K562 (cell line): ENCODE data around the gene FAM200A. TPM values are rescaled to one million over a fixed set of nuclear protein-coding genes. Genes with fewer than 3 reads are reported as not detected.

Experiments used
- ATF4 ChIP-seq: fragments of 450-650 bp; formaldehyde crosslinking; IDR thresholded peaks from 2 replicates; pipeline ENCODE4 v1.4.0; 2022; ENCODE audit warnings: mild to moderate bottlenecking, moderate library complexity
- CBX8 ChIP-seq: fragments of 200-600 bp; sonication (generic); IDR thresholded peaks from 2 replicates; pipeline ENCODE4 v1.6.1; 2012; ENCODE audit warnings: borderline replicate concordance, mixed run types, low read depth, mild to moderate bottlenecking, moderate library complexity, mixed read lengths, low read length, control low read depth, inconsistent platforms; ENCODE audit not compliant: poor library complexity, severe bottlenecking; ENCODE audit errors: extremely low read depth
- DDX20 ChIP-seq: fragments of 450-650 bp; IDR thresholded peaks from 2 replicates; pipeline ENCODE4 v1.6.1; 2016; ENCODE audit warnings: missing genetic modification characterization, low read depth, mild to moderate bottlenecking, missing compliant biosample characterization, moderate library complexity
- ELF2 ChIP-seq: fragments of 250-450 bp; sonication (Bioruptor Pico); IDR thresholded peaks from 2 replicates; pipeline ENCODE4 v1.5.0; 2021; ENCODE audit warnings: mild to moderate bottlenecking
- FIP1L1 ChIP-seq: fragments of 200-400 bp; formaldehyde crosslinking; IDR thresholded peaks from 2 replicates; pipeline ENCODE4 v1.6.1; 2018; ENCODE audit warnings: mild to moderate bottlenecking, low read depth, low read length; ENCODE audit not compliant: poor library complexity, severe bottlenecking
- FOXA1 ChIP-seq: fragments of 450-650 bp; IDR thresholded peaks from 2 replicates; pipeline ENCODE4 v1.6.1; 2016; ENCODE audit warnings: mild to moderate bottlenecking, borderline replicate concordance
- GABPA ChIP-seq: fragments of 200-800 bp; sonication (Bioruptor generic); conservative IDR thresholded peaks from 2 replicates; pipeline ENCODE4 v1.6.1; 2016; ENCODE audit warnings: low read depth, missing genetic modification characterization, missing compliant biosample characterization
- HDAC1 ChIP-seq, 2 experiments: fragments of 450-650 bp; IDR thresholded peaks; 2 replicates each; pipeline ENCODE4 v1.6.1; 2016 to 2017; ENCODE audit warnings: inconsistent platforms in 1 of 2, mild to moderate bottlenecking in 1 of 2, moderate library complexity in 1 of 2
- HDAC2 ChIP-seq: fragments of 450-650 bp; IDR thresholded peaks from 2 replicates; pipeline ENCODE4 v1.6.1; 2016; ENCODE audit warnings: mild to moderate bottlenecking
- HEY1 ChIP-seq: fragments of 250-450 bp; sonication (Bioruptor Pico); IDR thresholded peaks from 2 replicates; pipeline ENCODE4 v1.5.0; 2020; ENCODE audit warnings: mild to moderate bottlenecking, moderate library complexity, borderline replicate concordance
- KDM5B ChIP-seq: fragments of 200-600 bp; sonication (generic); IDR thresholded peaks from 2 replicates; pipeline ENCODE4 v1.6.1; 2012; ENCODE audit warnings: low read depth, mild to moderate bottlenecking, moderate library complexity, low read length, control low read depth, inconsistent platforms; ENCODE audit not compliant: insufficient replicate concordance
- LCOR ChIP-seq: sonication (generic); formaldehyde crosslinking; IDR thresholded peaks from 2 replicates; pipeline ENCODE4 v1.8.0; 2022; ENCODE audit warnings: mild to moderate bottlenecking, missing genetic modification reagents
- LEF1 ChIP-seq: fragments of 450-650 bp; IDR thresholded peaks from 2 replicates; pipeline ENCODE4 v1.6.1; 2016; ENCODE audit warnings: mild to moderate bottlenecking
- MBD1 ChIP-seq: fragments of 250-450 bp; sonication (Bioruptor Pico); IDR thresholded peaks from 2 replicates; pipeline ENCODE4 v1.8.0; 2022; ENCODE audit warnings: inconsistent platforms
- POLR2A ChIP-seq: fragments of 450-650 bp; conservative IDR thresholded peaks from 2 replicates; pipeline ENCODE4 v1.6.1; 2016
- POLR2G ChIP-seq: fragments of 200-400 bp; formaldehyde crosslinking; IDR thresholded peaks from 2 replicates; pipeline ENCODE4 v1.6.1; 2017; ENCODE audit warnings: low read depth, mild to moderate bottlenecking, antibody characterized with exemption, low read length, moderate library complexity
- RB1 ChIP-seq: fragments of 450-650 bp; IDR thresholded peaks from 2 replicates; pipeline ENCODE4 v1.6.1; 2017; ENCODE audit warnings: low read depth, mild to moderate bottlenecking
- RBM34 ChIP-seq: fragments of 200-400 bp; formaldehyde crosslinking; IDR thresholded peaks from 2 replicates; pipeline ENCODE4 v1.6.1; 2018; ENCODE audit warnings: low read length, borderline replicate concordance; ENCODE audit not compliant: insufficient read depth
- TBL1XR1 ChIP-seq, 2 experiments: IDR thresholded peaks; 2 replicates each; pipeline ENCODE4 v1.6.1; 2012; ENCODE audit warnings: improper control_type of control experiment in 2 of 2, low read length in 2 of 2, mild to moderate bottlenecking in 1 of 2
- TCF7 ChIP-seq: sonication (generic); IDR thresholded peaks from 2 replicates; pipeline ENCODE4 v1.6.1; 2016; ENCODE audit warnings: antibody characterized with exemption, borderline replicate concordance
- TOE1 ChIP-seq, 2 experiments: fragments of 450-650 bp in 1 of 2; sonication (generic) in 1 of 2; formaldehyde crosslinking in 1 of 2; IDR thresholded peaks; 2 replicates each; pipeline versions ENCODE4 v1.7.1 to v1.8.0; 2016 to 2022; ENCODE audit warnings: borderline replicate concordance in 2 of 2, mild to moderate bottlenecking in 2 of 2, antibody characterized with exemption in 1 of 2, inconsistent platforms in 1 of 2, low read depth in 1 of 2, missing genetic modification reagents in 1 of 2, moderate library complexity in 1 of 2
- ZBTB34 ChIP-seq: fragments of 250-450 bp; sonication (Bioruptor Pico); IDR thresholded peaks from 2 replicates; pipeline ENCODE4 v1.8.0; 2021; ENCODE audit warnings: mild to moderate bottlenecking, moderate library complexity
- ZNF224 ChIP-seq: sonication (generic); formaldehyde crosslinking; IDR thresholded peaks from 2 replicates; pipeline ENCODE4 v1.8.0; 2022; ENCODE audit warnings: mild to moderate bottlenecking, missing genetic modification reagents
- ZNF239 ChIP-seq: fragments of 250-450 bp; sonication (Bioruptor Pico); IDR thresholded peaks from 2 replicates; pipeline ENCODE4 v1.4.0; 2020; ENCODE audit warnings: mild to moderate bottlenecking
- ZNF316 ChIP-seq: fragments of 450-650 bp; IDR thresholded peaks from 2 replicates; pipeline ENCODE4 v1.6.1; 2016
- ZNF76 ChIP-seq: fragments of 250-450 bp; sonication (Bioruptor Pico); IDR thresholded peaks from 2 replicates; pipeline ENCODE4 v1.4.0; 2020; ENCODE audit warnings: mild to moderate bottlenecking, moderate library complexity, borderline replicate concordance
- ZNF830 ChIP-seq: fragments of 250-450 bp; sonication (Bioruptor Pico); IDR thresholded peaks from 2 replicates; pipeline ENCODE4 v1.5.0; 2021; ENCODE audit warnings: mild to moderate bottlenecking
- ZSCAN29 ChIP-seq: fragments of 450-650 bp; IDR thresholded peaks from 2 replicates; pipeline ENCODE4 v1.6.1; 2017
- polyA plus RNA-seq, 8 experiments: library from polyadenylated mRNA; depleted of rRNA in 4 of 8; stranded (reverse) in 5 of 8; unstranded in 3 of 8; fragments of >200 nt; fragmentation: Nextera tagmentation in 2 of 8; fragmentation: Illumina TruSeq in 1 of 8; extraction: Ambion mirVana in 2 of 8; extraction: Trizol in 1 of 8; gene quantifications; 2 replicates each; pipeline versions ENCODE4 v1.2.1 to v1.2.3, GENCODE V29; 2011 to 2014; ENCODE audit warnings: inconsistent platforms in 1 of 8, missing spikeins in 1 of 8
- total RNA-seq, 7 experiments: library from RNA; depleted of rRNA in 6 of 7; stranded (reverse); fragments of >200 nt in 6 of 7; fragmentation: Illumina TruSeq in 2 of 7; extraction: Trizol in 2 of 7; gene quantifications; 2 replicates each; pipeline versions ENCODE4 v1.2.1 to v1.2.3, GENCODE V29; 2011 to 2021; ENCODE audit warnings: low replicate concordance in 1 of 7

The FAM200A gene
- total and polyA plus RNA-seq, 9 of the 15 experiments (the other 6 are each of a cell fraction or from before 2014, with no cell fraction given): 3.3 to 11.2 (median 8.3) TPM

DNA sequence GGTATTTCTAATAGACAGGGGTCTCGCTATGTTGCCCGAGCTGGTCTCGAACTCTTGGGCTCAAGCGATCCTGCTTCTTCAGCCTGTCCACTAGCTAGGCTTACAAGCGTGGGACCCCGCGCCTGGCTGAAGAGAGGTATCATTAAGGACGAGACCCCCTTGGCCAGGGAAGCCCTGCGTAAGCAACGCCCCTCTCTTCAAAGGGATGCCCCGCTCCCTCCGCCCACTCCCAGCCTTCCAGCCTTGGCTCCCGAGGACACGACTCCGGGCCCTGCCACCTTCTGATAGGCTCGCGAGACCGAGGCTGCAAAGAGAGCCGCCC is 47.7 kb downstream of the FAM200A start (continued):
- no peak for TF ChIP-seq FIP1L1
- TF ChIP-seq ELF2 (CRISPR knock-in tag): peak; percentile 42; the same call in 1 of the 2 replicates
- TF ChIP-seq POLR2G: no peak
- TF ChIP-seq RBM34: no peak
- no peak for TF ChIP-seq MBD1 (CRISPR knock-in tag)
- no peak for TF ChIP-seq ZNF224
- 0 out of 2 replicates have a peak, but pooled peaks have one; percentile 1 for TF ChIP-seq TOE1 (IDR thresholded peaks at IDR 0.05; ENCODE audit: borderline replicate concordance)
- no peak for TF ChIP-seq TOE1 (CRISPR knock-in tag; IDR thresholded peaks at IDR 0.05; ENCODE audit: borderline replicate concordance, low read depth)
- no peak for TF ChIP-seq HDAC2
- no peak for TF ChIP-seq ZBTB34
- TF ChIP-seq POLR2A: no peak
- TF ChIP-seq DDX20 (tag): no peak
- no peak for TF ChIP-seq ZNF830 (CRISPR knock-in tag)
- no peak for TF ChIP-seq ZNF316
- no peak for TF ChIP-seq CBX8
- no peak for TF ChIP-seq GABPA (tag)
- peak; percentile 84; the same call in 1 of the 2 replicates for TF ChIP-seq TCF7
- no peak for TF ChIP-seq ZNF76
- no peak for TF ChIP-seq LCOR (CRISPR knock-in tag)
- TF ChIP-seq HDAC1 (IDR thresholded peaks at IDR 0.05): no peak
- TF ChIP-seq ZNF239: no peak
- no peak for TF ChIP-seq LEF1
- no peak for TF ChIP-seq TBL1XR1 (IDR thresholded peaks at IDR 0.05; ENCODE audit: low read length in 2 of 2)
- no peak for TF ChIP-seq ZSCAN29
- TF ChIP-seq KDM5B: no peak
- TF ChIP-seq HEY1 (CRISPR knock-in tag): no peak
- TF ChIP-seq RB1: 0 out of 2 replicates have a peak, but pooled peaks have one; percentile 7
- no peak for TF ChIP-seq FOXA1
- no peak for TF ChIP-seq ATF4 (CRISPR knock-in tag)
